ENCODE results near the gene CTNNA2.

Gene CTNNA2

DNA sequence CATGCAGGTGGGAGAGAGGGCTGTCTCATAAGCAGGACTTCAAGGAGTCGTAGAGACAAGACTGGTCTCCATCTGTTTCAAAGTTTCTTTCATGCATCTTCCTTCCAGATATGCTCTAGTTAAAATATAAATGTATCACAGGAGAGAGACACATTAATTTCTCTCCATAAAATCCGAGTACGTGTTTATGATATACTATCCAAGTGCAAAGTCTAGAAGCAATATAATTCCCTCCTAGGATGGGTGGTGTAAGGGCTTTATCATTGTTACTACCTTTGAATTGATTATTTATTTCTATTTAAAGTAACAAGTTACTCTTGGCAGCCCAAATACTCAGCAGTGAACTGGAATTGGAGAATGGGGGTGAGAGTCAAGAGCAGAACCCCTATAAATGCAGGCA is 619.4 kb downstream of the CTNNA2 start:
- H3K18ac ChIP-seq (ENCODE audit: low read length): no peak overlapping the region
- H2AK5ac ChIP-seq (ENCODE audit: low read length): no peak overlapping the region
- H3K27me3 ChIP-seq (ENCODE audit: insufficient read depth, low read length): no peaks in the 10 kb centered on the region
- H2BK12ac ChIP-seq (ENCODE audit: low read length): no peak overlapping the region
- H3K79me1 ChIP-seq (ENCODE audit: low read length): peaks cover 1% of the 10 kb centered on the region
- no peak overlapping the region for H4K8ac ChIP-seq (ENCODE audit: low read depth, low read length)
- H3K9ac ChIP-seq (ENCODE audit: low read length): no peak overlapping the region
- no peak overlapping the region for H3K4me2 ChIP-seq (ENCODE audit: low read length)
- no peak overlapping the region for H3K27ac ChIP-seq (ENCODE audit: low read depth, low read length)
- H3K4me3 ChIP-seq (ENCODE audit: low read depth, low read length): no peak overlapping the region
- H2AFZ ChIP-seq (ENCODE audit: insufficient read depth, low read length, poor library complexity): no peak overlapping the region
- DNase-seq: no peak
- no peak overlapping the region for H2BK120ac ChIP-seq (ENCODE audit: insufficient read depth, low read length, poor library complexity)
- H3K36me3 ChIP-seq (ENCODE audit: control insufficient read depth in 1 of 2, insufficient read depth in 2 of 2, low read length in 2 of 2): no peaks in the 10 kb centered on the region
- H3K4ac ChIP-seq (ENCODE audit: low read depth, low read length): no peak overlapping the region
- H3K4me1 ChIP-seq (ENCODE audit: control insufficient read depth in 1 of 2, insufficient read depth in 2 of 2, low read length in 2 of 2): peaks cover 0 to 22% of the 10 kb centered on the region in 2 experiments
- no CpG with 5 or more reads among the region's 3 CpGs for WGBS (ENCODE audit: extremely low coverage, insufficient coverage, insufficient read length)
- no peak overlapping the region for H2BK5ac ChIP-seq (ENCODE audit: low read depth, low read length, poor library complexity)
- H3K9me3 ChIP-seq (ENCODE audit: insufficient read depth, low read depth, low read length): no peaks in the 10 kb centered on the region
- no peak overlapping the region for H3K23ac ChIP-seq (ENCODE audit: low read length)
- H4K91ac ChIP-seq (ENCODE audit: low read depth, low read length): no peak overlapping the region
- no peaks in the 10 kb centered on the region for H3K79me2 ChIP-seq (ENCODE audit: control insufficient read depth, insufficient read depth, low read length, poor library complexity)
- no peak overlapping the region for H3K14ac ChIP-seq (ENCODE audit: low read length)
- no peak overlapping the region for H4K12ac ChIP-seq (ENCODE audit: low read depth, low read length)

DNA sequence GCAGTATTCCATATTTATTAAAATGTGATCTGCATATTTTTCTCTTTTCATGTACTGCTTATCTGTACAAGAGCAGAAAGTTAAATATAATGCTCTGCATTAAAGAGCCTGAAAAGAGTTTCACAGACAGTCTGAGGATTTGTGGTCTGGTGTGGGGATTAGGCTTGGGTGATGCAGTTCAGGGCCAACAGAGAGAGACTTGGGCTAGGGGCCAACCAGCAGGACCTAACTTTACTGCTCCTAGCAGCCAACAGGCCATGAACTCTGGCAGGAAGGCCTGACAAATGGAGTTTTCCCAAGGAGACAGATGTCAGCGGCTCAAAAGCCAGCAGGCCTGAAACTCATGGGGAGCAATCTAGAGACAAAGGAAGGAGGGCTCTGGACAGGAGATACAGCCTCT is 622.1 kb downstream of the CTNNA2 start:
- Histone ChIP-seq H2BK120ac (ENCODE audit: insufficient read depth, low read length, poor library complexity) (peak overlapping the region; percentile 27), H3K4me1 (ENCODE audit: control insufficient read depth in 1 of 2, insufficient read depth in 2 of 2, low read length in 2 of 2) (peaks cover 0 to 7% of the 10 kb centered on the region in 2 experiments), H4K8ac (ENCODE audit: low read depth, low read length) (no peak overlapping the region), H2AFZ (ENCODE audit: insufficient read depth, low read length, poor library complexity) (no peak overlapping the region), H3K18ac (ENCODE audit: low read length) (no peak overlapping the region), H3K27me3 (ENCODE audit: insufficient read depth, low read length) (no peaks in the 10 kb centered on the region), H3K23ac (ENCODE audit: low read length) (no peak overlapping the region), H2BK5ac (ENCODE audit: low read depth, low read length, poor library complexity) (peak overlapping the region; percentile 51), H3K9ac (ENCODE audit: low read length) (no peak overlapping the region), H3K4me2 (ENCODE audit: low read length) (no peak overlapping the region), H3K79me2 (ENCODE audit: control insufficient read depth, insufficient read depth, low read length, poor library complexity) (no peaks in the 10 kb centered on the region), H2BK12ac (ENCODE audit: low read length) (peak overlapping the region; percentile 45), H3K4me3 (ENCODE audit: low read depth, low read length) (no peak overlapping the region), H3K79me1 (ENCODE audit: low read length) (peaks cover 1% of the 10 kb centered on the region), H3K36me3 (ENCODE audit: control insufficient read depth in 1 of 2, insufficient read depth in 2 of 2, low read length in 2 of 2) (no peaks in the 10 kb centered on the region), H3K27ac (ENCODE audit: low read depth, low read length) (peak overlapping the region; percentile 8), H3K4ac (ENCODE audit: low read depth, low read length) (no peak overlapping the region), H3K9me3 (ENCODE audit: insufficient read depth, low read depth, low read length) (no peaks in the 10 kb centered on the region), H2AK5ac (ENCODE audit: low read length) (no peak overlapping the region), H4K91ac (ENCODE audit: low read depth, low read length) (peak overlapping the region; percentile 34), H3K14ac (ENCODE audit: low read length) (no peak overlapping the region), H4K12ac (ENCODE audit: low read depth, low read length) (no peak overlapping the region)
- no CpG with 5 or more reads among the region's 1 CpG for WGBS (ENCODE audit: extremely low coverage, insufficient coverage, insufficient read length)
- no peak for DNase-seq

DNA sequence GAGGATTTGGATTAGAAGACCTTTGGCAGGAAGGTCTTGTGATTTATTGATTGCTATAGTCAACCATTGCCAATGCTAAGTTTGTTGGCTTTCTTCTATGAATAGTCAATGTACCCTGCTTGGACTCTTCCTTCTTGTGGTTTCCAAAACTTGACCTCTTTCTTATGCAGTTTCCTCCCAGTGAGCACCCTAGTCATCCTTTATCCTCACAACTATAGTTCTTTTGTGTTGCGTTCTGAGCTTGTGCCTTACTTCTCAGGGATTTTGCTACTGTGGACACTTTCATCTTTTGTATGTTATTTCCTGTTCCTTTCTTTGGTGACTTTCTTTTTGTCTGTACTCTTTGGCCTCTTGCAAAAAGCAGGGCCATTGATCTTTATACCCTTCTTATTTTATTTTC is 623.5 kb downstream of the CTNNA2 start:
- Histone ChIP-seq H3K14ac (ENCODE audit: low read length) (no peak overlapping the region), H3K27ac (ENCODE audit: low read depth, low read length) (no peak overlapping the region), H3K9me3 (ENCODE audit: insufficient read depth, low read depth, low read length) (no peaks in the 10 kb centered on the region), H3K4me3 (ENCODE audit: low read depth, low read length) (no peak overlapping the region), H3K4me1 (ENCODE audit: control insufficient read depth in 1 of 2, insufficient read depth in 2 of 2, low read length in 2 of 2) (peaks cover 0 to 7% of the 10 kb centered on the region in 2 experiments), H3K4me2 (ENCODE audit: low read length) (no peak overlapping the region), H2AFZ (ENCODE audit: insufficient read depth, low read length, poor library complexity) (no peak overlapping the region), H3K18ac (ENCODE audit: low read length) (no peak overlapping the region), H3K27me3 (ENCODE audit: insufficient read depth, low read length) (no peaks in the 10 kb centered on the region), H3K79me2 (ENCODE audit: control insufficient read depth, insufficient read depth, low read length, poor library complexity) (no peaks in the 10 kb centered on the region), H4K8ac (ENCODE audit: low read depth, low read length) (no peak overlapping the region), H4K12ac (ENCODE audit: low read depth, low read length) (no peak overlapping the region), H4K91ac (ENCODE audit: low read depth, low read length) (no peak overlapping the region), H3K36me3 (ENCODE audit: control insufficient read depth in 1 of 2, insufficient read depth in 2 of 2, low read length in 2 of 2) (no peaks in the 10 kb centered on the region), H3K23ac (ENCODE audit: low read length) (no peak overlapping the region), H3K79me1 (ENCODE audit: low read length) (peaks cover 1% of the 10 kb centered on the region), H2BK5ac (ENCODE audit: low read depth, low read length, poor library complexity) (no peak overlapping the region), H3K4ac (ENCODE audit: low read depth, low read length) (no peak overlapping the region), H2AK5ac (ENCODE audit: low read length) (no peak overlapping the region), H2BK12ac (ENCODE audit: low read length) (no peak overlapping the region), H3K9ac (ENCODE audit: low read length) (no peak overlapping the region), H2BK120ac (ENCODE audit: insufficient read depth, low read length, poor library complexity) (no peak overlapping the region)
- no CpG with 5 or more reads among the region's 1 CpG for WGBS (ENCODE audit: extremely low coverage, insufficient coverage, insufficient read length)
- DNase-seq: no peak

- Histone ChIP-seq H4K91ac (ENCODE audit: low read depth, low read length) (no peak overlapping the region), H2BK12ac (ENCODE audit: low read length) (no peak overlapping the region), H3K79me1 (ENCODE audit: low read length) (peaks cover 1% of the 10 kb centered on the region), H3K4me3 (ENCODE audit: low read depth, low read length) (no peak overlapping the region), H3K4ac (ENCODE audit: low read depth, low read length) (no peak overlapping the region), H3K27me3 (ENCODE audit: insufficient read depth, low read length) (no peaks in the 10 kb centered on the region), H3K9me3 (ENCODE audit: insufficient read depth, low read depth, low read length) (no peaks in the 10 kb centered on the region), H4K8ac (ENCODE audit: low read depth, low read length) (no peak overlapping the region), H3K14ac (ENCODE audit: low read length) (no peak overlapping the region), H3K23ac (ENCODE audit: low read length) (no peak overlapping the region), H2BK5ac (ENCODE audit: low read depth, low read length, poor library complexity) (no peak overlapping the region), H2AK5ac (ENCODE audit: low read length) (no peak overlapping the region), H3K4me2 (ENCODE audit: low read length) (no peak overlapping the region), H3K9ac (ENCODE audit: low read length) (no peak overlapping the region), H2BK120ac (ENCODE audit: insufficient read depth, low read length, poor library complexity) (no peak overlapping the region), H2AFZ (ENCODE audit: insufficient read depth, low read length, poor library complexity) (no peak overlapping the region), H3K27ac (ENCODE audit: low read depth, low read length) (no peak overlapping the region), H3K18ac (ENCODE audit: low read length) (no peak overlapping the region), H3K4me1 (ENCODE audit: control insufficient read depth in 1 of 2, insufficient read depth in 2 of 2, low read length in 2 of 2) (peaks cover 0 to 7% of the 10 kb centered on the region in 2 experiments), H4K12ac (ENCODE audit: low read depth, low read length) (no peak overlapping the region), H3K36me3 (ENCODE audit: control insufficient read depth in 1 of 2, insufficient read depth in 2 of 2, low read length in 2 of 2) (no peaks in the 10 kb centered on the region), H3K79me2 (ENCODE audit: control insufficient read depth, insufficient read depth, low read length, poor library complexity) (no peaks in the 10 kb centered on the region)
- WGBS (ENCODE audit: extremely low coverage, insufficient coverage, insufficient read length): no CpG with 5 or more reads among the region's 4 CpGs
- no peak for DNase-seq
These were observed 626.1 kb downstream of the CTNNA2 start for GRCh38 chr2:80139001-80139400.
